Neural cell (in vitro differentiated cells): ENCODE results near the gene TNFRSF13B. TPM values are rescaled to one million over a fixed set of nuclear protein-coding genes. Genes with fewer than 3 reads are reported as not detected.

Source experiments
- H2AFZ ChIP-seq: fragments of 200-600, 300-800 bp; sonication (generic), shearing (Covaris generic); 2 replicates; pipeline ENCODE4 v1.6.0; 2014; ENCODE audit warnings: low read depth, mild to moderate bottlenecking, antibody characterized with exemption, low read length, moderate library complexity
- H3F3A ChIP-seq: fragments of 200-600 bp; shearing (Covaris generic); 2 replicates; pipeline ENCODE4 v1.6.1; 2016; ENCODE audit warnings: mild to moderate bottlenecking, moderate library complexity, mixed read lengths, antibody characterized with exemption, low read length; ENCODE audit not compliant: insufficient read depth, poor library complexity, severe bottlenecking
- H3K27ac ChIP-seq: fragments of 200-600, 300-800 bp; sonication (generic), shearing (Covaris generic); 2 replicates; pipeline ENCODE4 v1.5.1; 2014; ENCODE audit warnings: mild to moderate bottlenecking, low read length, moderate library complexity
- H3K27me3 ChIP-seq: fragments of 300-800, 200-600 bp; sonication (generic), shearing (Covaris generic); 2 replicates; pipeline ENCODE4 v1.6.0; 2014; ENCODE audit warnings: mild to moderate bottlenecking, low read depth, low read length, moderate library complexity; ENCODE audit not compliant: insufficient read depth
- H3K36me3 ChIP-seq: fragments of 300-800, 200-600 bp; sonication (generic), shearing (Covaris generic); 2 replicates; pipeline ENCODE4 v1.5.1; 2014; ENCODE audit warnings: mild to moderate bottlenecking, antibody characterized with exemption, low read length, moderate library complexity; ENCODE audit not compliant: insufficient read depth
- H3K4me2 ChIP-seq: fragments of 300-800, 200-600 bp; sonication (generic), shearing (Covaris generic); 2 replicates; pipeline ENCODE4 v1.6.0; 2014; ENCODE audit warnings: mild to moderate bottlenecking, low read length
- H3K4me3 ChIP-seq: fragments of 300-800, 200-600 bp; sonication (generic), shearing (Covaris generic); 2 replicates; pipeline ENCODE4 v1.5.1; 2014; ENCODE audit warnings: mild to moderate bottlenecking, low read length, moderate library complexity
- H3K79me2 ChIP-seq: fragments of 200-600 bp; shearing (Covaris generic); replicated peaks from 2 replicates; pipeline ENCODE4 v1.6.0; 2014; ENCODE audit warnings: mild to moderate bottlenecking, low read length, moderate library complexity; ENCODE audit not compliant: insufficient read depth
- H3K9ac ChIP-seq: fragments of 300-800, 200-600 bp; sonication (generic), shearing (Covaris generic); 2 replicates; pipeline ENCODE4 v1.6.1; 2016; ENCODE audit warnings: mild to moderate bottlenecking, low read length, mixed read lengths
- H3K9me2 ChIP-seq: fragments of 200-600 bp; shearing (Covaris generic); 2 replicates; pipeline ENCODE4 v1.6.1; 2016; ENCODE audit warnings: mild to moderate bottlenecking, low read length, mixed read lengths; ENCODE audit not compliant: insufficient read depth
- H3K9me3 ChIP-seq: fragments of 200-600, 300-800 bp; sonication (generic), shearing (Covaris generic); 2 replicates; pipeline ENCODE4 v1.6.1; 2016; ENCODE audit warnings: mild to moderate bottlenecking, mixed run types, low read length, moderate library complexity, mixed read lengths
- H4K20me1 ChIP-seq: fragments of 200-600 bp; shearing (Covaris generic); 2 replicates; pipeline ENCODE4 v1.6.1; 2016; ENCODE audit warnings: mild to moderate bottlenecking, mixed run types; ENCODE audit not compliant: insufficient read depth
- EP300 ChIP-seq: fragments of 450-650 bp; conservative IDR thresholded peaks from 2 replicates; pipeline ENCODE4 v1.6.1; 2014; ENCODE audit warnings: antibody characterized with exemption, mild to moderate bottlenecking, moderate library complexity; ENCODE audit not compliant: poor library complexity, severe bottlenecking
- EZH2 ChIP-seq: fragments of 200-600, 300-800 bp; shearing (Covaris generic), sonication (generic); IDR thresholded peaks from 2 replicates; pipeline ENCODE4 v1.6.1; 2014; ENCODE audit warnings: antibody characterized with exemption, low read length, borderline replicate concordance, mild to moderate bottlenecking; ENCODE audit not compliant: insufficient read depth, poor library complexity, severe bottlenecking
- MXI1 ChIP-seq: fragments of 450-650 bp; conservative IDR thresholded peaks from 2 replicates; pipeline ENCODE4 v1.6.1; 2014; ENCODE audit warnings: antibody characterized with exemption, mild to moderate bottlenecking; ENCODE audit not compliant: poor library complexity, severe bottlenecking
- POLR2AphosphoS5 ChIP-seq: IDR thresholded peaks from 2 replicates; pipeline ENCODE4 v1.6.1; 2012
- RAD21 ChIP-seq: fragments of 450-650 bp; conservative IDR thresholded peaks from 2 replicates; pipeline ENCODE4 v1.6.1; 2014; ENCODE audit warnings: antibody characterized with exemption, mild to moderate bottlenecking, moderate library complexity
- REST ChIP-seq: IDR thresholded peaks from 2 replicates; pipeline ENCODE4 v1.6.1; 2012; ENCODE audit warnings: borderline replicate concordance
- SMC3 ChIP-seq: fragments of 450-650 bp; conservative IDR thresholded peaks from 2 replicates; pipeline ENCODE4 v1.6.1; 2014; ENCODE audit warnings: antibody characterized with exemption, mild to moderate bottlenecking, moderate library complexity; ENCODE audit not compliant: poor library complexity
- TAF1 ChIP-seq: IDR thresholded peaks from 2 replicates; pipeline ENCODE4 v1.6.1; 2012; ENCODE audit warnings: low read depth
- polyA plus RNA-seq: library from polyadenylated mRNA; depleted of rRNA; stranded (reverse); fragments of >200 nt; gene quantifications from 2 replicates; pipeline ENCODE4 v1.2.3, GENCODE V29; 2014
- TF ChIP-seq, protein P1 (sequence below): fragments of 450-650 bp; IDR thresholded peaks from 2 replicates; pipeline ENCODE4 v1.5.1; 2014; ENCODE audit warnings: antibody characterized with exemption, mild to moderate bottlenecking, moderate library complexity; ENCODE audit not compliant: poor library complexity, severe bottlenecking

The TNFRSF13B gene
- polyA plus RNA-seq, 1 donor from 2014 or later, result not detected

DNA sequence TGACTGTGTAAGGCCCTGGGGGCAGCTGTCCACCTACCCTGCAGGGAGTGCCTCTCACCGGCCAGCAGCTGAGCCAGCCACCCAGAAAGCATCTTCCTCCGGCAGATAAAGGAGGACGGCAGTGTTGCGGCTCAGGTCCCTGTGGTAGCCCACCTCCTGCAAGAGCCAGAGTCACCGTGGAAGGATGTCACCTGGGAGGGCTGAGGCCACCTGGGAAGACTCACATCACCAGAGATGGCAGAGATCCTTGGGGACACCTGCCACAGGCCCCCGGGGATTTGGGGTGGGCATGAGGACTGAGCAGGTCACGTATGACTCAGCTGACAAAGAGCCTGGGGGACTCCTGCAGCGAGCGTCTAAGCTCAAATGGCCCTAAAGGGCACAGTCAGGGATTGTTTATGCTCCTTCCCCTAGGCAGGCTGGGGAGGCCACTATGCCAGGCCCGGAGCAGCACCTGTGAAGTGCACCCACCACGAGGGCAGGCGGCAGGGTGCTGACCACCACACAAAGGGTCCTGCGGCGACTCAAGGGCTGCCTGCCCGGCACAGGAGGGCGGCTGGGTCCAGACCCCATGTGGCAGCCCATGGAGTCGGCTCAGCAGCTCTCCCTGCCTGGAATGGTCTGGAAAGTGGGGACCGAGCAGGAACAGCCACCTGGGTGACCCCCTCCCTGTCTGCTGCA lies 44.1 kb downstream of the TNFRSF13B start:
- TF ChIP-seq EZH2 (no peak), EP300 (no peak), RAD21 (no peak), MXI1 (no peak), TAF1 (no peak), SMC3 (no peak), REST (no peak), POLR2AphosphoS5 (no peak)
- TF ChIP-seq, protein P1, sequence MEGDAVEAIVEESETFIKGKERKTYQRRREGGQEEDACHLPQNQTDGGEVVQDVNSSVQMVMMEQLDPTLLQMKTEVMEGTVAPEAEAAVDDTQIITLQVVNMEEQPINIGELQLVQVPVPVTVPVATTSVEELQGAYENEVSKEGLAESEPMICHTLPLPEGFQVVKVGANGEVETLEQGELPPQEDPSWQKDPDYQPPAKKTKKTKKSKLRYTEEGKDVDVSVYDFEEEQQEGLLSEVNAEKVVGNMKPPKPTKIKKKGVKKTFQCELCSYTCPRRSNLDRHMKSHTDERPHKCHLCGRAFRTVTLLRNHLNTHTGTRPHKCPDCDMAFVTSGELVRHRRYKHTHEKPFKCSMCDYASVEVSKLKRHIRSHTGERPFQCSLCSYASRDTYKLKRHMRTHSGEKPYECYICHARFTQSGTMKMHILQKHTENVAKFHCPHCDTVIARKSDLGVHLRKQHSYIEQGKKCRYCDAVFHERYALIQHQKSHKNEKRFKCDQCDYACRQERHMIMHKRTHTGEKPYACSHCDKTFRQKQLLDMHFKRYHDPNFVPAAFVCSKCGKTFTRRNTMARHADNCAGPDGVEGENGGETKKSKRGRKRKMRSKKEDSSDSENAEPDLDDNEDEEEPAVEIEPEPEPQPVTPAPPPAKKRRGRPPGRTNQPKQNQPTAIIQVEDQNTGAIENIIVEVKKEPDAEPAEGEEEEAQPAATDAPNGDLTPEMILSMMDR, result no peak
- Histone ChIP-seq H2AFZ (no peak overlapping the region), H3K4me3 (no peak overlapping the region), H3K9me2 (no peaks in the 10 kb centered on the region), H3K9ac (no peak overlapping the region), H3K36me3 (no peaks in the 10 kb centered on the region), H3K9me3 (no peaks in the 10 kb centered on the region), H3K4me2 (no peak overlapping the region), H4K20me1 (no peaks in the 10 kb centered on the region), H3K27me3 (no peaks in the 10 kb centered on the region), H3K27ac (no peak overlapping the region), H3K79me2 (no peaks in the 10 kb centered on the region), H3F3A (no peaks in the 10 kb centered on the region)

DNA sequence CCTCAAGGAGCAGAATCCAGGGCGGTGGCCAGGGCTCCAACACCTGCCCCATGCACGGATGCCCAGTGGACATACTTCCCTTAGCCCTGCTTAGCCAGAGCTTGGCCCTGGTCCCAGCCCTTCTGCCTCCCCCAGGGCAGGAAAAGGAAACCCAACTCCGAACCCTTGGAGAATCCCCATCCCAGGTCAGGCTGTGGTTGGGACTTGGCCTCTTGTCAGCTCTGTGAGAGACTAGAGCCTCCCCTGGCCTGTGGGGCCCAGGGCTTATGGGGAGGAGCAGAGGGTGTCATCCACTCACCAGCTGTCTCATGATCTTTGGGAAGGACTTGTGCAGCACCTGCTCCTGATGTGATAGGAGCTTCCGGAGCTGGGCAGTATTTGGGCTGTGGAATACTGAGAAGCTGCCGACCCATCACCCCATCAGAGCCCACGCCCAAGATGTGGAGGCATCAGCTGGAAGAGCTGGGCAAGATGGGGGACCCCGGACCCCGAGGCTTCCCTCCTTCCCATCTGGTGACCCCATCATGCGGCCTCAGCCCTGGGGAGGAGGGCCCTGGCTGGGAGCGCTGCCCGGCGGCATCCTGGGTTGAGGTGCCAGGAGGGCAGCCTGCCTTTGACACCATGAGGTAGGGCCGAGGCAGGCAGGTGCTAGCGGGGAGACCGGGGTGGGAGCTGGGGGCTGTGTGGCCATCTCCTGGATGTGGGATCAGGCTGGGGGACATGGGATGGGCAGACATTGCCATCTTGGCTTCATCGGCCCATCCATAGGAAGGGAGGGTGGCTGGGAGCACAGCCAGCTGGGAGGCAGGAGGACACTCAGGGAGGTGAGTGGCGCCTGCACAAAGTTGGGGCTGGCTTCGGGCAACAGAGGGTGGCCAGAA lies 45.1 kb downstream of the TNFRSF13B start:
- no peaks in the 10 kb centered on the region for H3K9me3 ChIP-seq
- H3K4me2 ChIP-seq, result no peak overlapping the region
- no peak overlapping the region for H3K27ac ChIP-seq
- no peaks in the 10 kb centered on the region for H3K36me3 ChIP-seq
- H3K27me3 ChIP-seq, result no peaks in the 10 kb centered on the region
- H3K4me3 ChIP-seq, result no peak overlapping the region
- no peak overlapping the region for H3K9ac ChIP-seq
- no peaks in the 10 kb centered on the region for H3K9me2 ChIP-seq
- H3K79me2 ChIP-seq, result no peaks in the 10 kb centered on the region
- no peak overlapping the region for H2AFZ ChIP-seq
- no peaks in the 10 kb centered on the region for H3F3A ChIP-seq
- no peaks in the 10 kb centered on the region for H4K20me1 ChIP-seq
- TF ChIP-seq EP300, result no peak
- no peak for TF ChIP-seq SMC3
- TF ChIP-seq POLR2AphosphoS5, result no peak
- TF ChIP-seq TAF1, result no peak
- no peak for TF ChIP-seq RAD21
- no peak for TF ChIP-seq MXI1
- TF ChIP-seq REST, result no peak
- no peak for TF ChIP-seq EZH2
- TF ChIP-seq, protein P1, result no peak
